SJCRH30 (cell line): ENCODE data around the gene SLC22A12. TPM values are rescaled to one million over a fixed set of nuclear protein-coding genes. Genes with fewer than 3 reads are reported as not detected.

ENCODE experiments used
- DNase-seq, 2 experiments: peaks; one replicate each; pipeline ENCODE4 v3.0.0-alpha.2; 2015 to 2020
- H3K27ac ChIP-seq: fragments of 250-450 bp; sonication (Bioruptor Pico); 2 replicates; pipeline ENCODE4 v1.5.1; 2020; ENCODE audit warnings: mild to moderate bottlenecking, moderate library complexity
- H3K27me3 ChIP-seq: fragments of 250-450 bp; sonication (Bioruptor Pico); 2 replicates; pipeline ENCODE4 v1.5.1; 2020; ENCODE audit warnings: mild to moderate bottlenecking, moderate library complexity
- H3K36me3 ChIP-seq: fragments of 250-450 bp; sonication (Bioruptor Pico); 2 replicates; pipeline ENCODE4 v1.5.1; 2020; ENCODE audit warnings: mild to moderate bottlenecking, moderate library complexity
- H3K4me1 ChIP-seq: fragments of 250-450 bp; sonication (Bioruptor Pico); 2 replicates; pipeline ENCODE4 v1.5.1; 2020; ENCODE audit warnings: mild to moderate bottlenecking, moderate library complexity
- H3K4me3 ChIP-seq: fragments of 250-450 bp; sonication (Bioruptor Pico); 2 replicates; pipeline ENCODE4 v1.5.1; 2020; ENCODE audit warnings: mild to moderate bottlenecking, moderate library complexity
- H3K9me3 ChIP-seq: fragments of 250-450 bp; sonication (Bioruptor Pico); replicated peaks from 2 replicates; pipeline ENCODE4 v1.5.1; 2020; ENCODE audit warnings: mild to moderate bottlenecking, moderate library complexity
- total RNA-seq: library from RNA; depleted of rRNA; stranded (reverse); fragments of >200 nt; shearing (Covaris generic); gene quantifications from 2 replicates; pipeline ENCODE4 v1.2.3, GENCODE V29; 2014

The SLC22A12 gene
- total RNA-seq, 1 experiment from 2014 or later, result not detected

DNA sequence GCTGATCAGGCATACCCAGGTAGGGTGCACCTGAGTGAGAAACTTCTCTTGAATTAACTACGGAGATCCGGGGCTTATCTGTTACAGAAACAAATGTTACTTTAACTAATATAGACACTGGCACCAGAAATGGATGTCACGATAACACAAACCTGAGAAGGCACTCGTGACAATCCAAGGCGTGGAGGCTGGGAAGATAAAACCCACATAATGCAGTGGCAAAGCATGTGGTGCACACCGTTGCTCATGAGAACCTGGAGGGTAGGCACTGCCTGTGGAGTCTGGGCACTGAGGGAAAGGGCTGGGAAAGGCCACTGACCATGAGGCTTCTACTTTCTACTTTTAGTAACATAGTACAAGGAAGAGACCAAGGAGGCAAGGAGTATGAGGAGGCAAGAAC lies 22.6 kb downstream of the SLC22A12 start:
- no peaks in the 10 kb centered on the region for H3K36me3 ChIP-seq
- no peaks in the 10 kb centered on the region for H3K9me3 ChIP-seq
- no peaks in the 10 kb centered on the region for H3K4me1 ChIP-seq
- H3K4me3 ChIP-seq, result no peak overlapping the region
- DNase-seq, result no peak
- H3K27ac ChIP-seq, result no peak overlapping the region
- no peaks in the 10 kb centered on the region; the same call in 1 of the 2 replicates for H3K27me3 ChIP-seq

DNA sequence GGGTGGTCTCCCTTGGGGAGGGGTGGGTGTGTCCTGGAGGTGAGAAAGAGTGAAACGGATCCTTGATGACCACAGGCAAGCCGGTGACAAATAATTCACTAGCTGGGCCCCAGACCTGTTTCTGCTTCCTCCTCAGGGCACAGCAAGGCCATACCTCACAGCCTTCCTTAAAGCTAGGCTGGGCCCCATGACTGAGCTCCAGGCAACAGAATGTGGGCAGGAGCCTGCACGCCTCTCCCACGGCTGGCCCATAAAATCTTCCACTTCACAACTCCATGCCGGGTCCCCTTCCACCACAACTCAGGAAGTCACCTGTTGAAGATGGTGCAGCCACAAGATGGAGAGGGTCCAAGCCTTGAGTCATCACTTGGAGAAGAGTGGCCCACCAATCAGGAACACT lies 23.9 kb downstream of the SLC22A12 start:
- no peaks in the 10 kb centered on the region for H3K4me1 ChIP-seq
- H3K9me3 ChIP-seq, result no peaks in the 10 kb centered on the region
- H3K27me3 ChIP-seq, result no peaks in the 10 kb centered on the region; the same call in 1 of the 2 replicates
- no peak overlapping the region for H3K27ac ChIP-seq
- no peaks in the 10 kb centered on the region for H3K36me3 ChIP-seq
- H3K4me3 ChIP-seq, result no peak overlapping the region
- DNase-seq, result no peak

DNA sequence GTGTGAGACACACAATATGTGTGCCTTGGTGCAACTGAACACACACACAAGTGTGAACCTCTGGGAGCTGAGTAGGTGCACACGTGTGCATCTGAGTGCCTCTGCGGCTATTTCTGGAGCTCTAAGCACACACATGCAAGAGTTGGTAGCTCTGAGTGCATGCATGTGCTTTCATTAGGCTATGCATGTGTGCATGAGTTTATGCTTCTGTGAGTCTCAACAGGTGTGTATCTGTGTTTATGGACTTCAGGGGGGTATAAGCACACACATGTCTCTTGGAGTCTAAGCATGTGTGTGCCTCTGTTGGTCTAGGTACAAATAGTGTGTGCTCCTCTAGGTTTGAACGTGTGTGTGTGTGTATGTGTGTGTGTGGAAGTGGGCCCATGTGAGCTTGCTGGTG lies 25.8 kb downstream of the SLC22A12 start:
- no peaks in the 10 kb centered on the region for H3K27me3 ChIP-seq
- H3K4me1 ChIP-seq, result no peaks in the 10 kb centered on the region
- H3K27ac ChIP-seq, result no peak overlapping the region
- H3K9me3 ChIP-seq, result no peaks in the 10 kb centered on the region
- no peaks in the 10 kb centered on the region for H3K36me3 ChIP-seq
- no peak for DNase-seq
- no peak overlapping the region for H3K4me3 ChIP-seq

DNA sequence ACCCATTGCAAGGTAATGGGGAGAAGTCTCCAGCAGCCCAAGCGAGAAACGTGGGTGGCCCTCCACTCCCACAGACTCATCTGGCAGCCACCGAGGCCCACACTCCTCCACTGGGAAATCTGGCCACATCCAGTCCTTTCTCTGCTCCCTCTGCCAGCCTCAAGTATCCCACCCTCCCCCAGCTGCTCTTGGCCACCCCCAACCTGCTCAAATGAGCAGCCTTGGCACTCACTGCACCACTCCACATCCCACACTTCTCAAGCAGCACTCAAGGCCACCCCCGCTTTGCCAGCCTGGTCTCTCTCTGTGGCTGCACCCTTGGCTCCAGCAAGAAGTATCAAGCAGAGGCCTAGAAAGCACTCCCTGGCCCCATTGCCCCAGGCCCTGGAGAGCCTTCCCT lies 28.2 kb downstream of the SLC22A12 start:
- H3K27me3 ChIP-seq, result no peaks in the 10 kb centered on the region
- no peak for DNase-seq
- no peaks in the 10 kb centered on the region for H3K36me3 ChIP-seq
- no peak overlapping the region for H3K4me3 ChIP-seq
- H3K4me1 ChIP-seq, result no peaks in the 10 kb centered on the region
- no peak overlapping the region for H3K27ac ChIP-seq
- no peaks in the 10 kb centered on the region for H3K9me3 ChIP-seq

DNA sequence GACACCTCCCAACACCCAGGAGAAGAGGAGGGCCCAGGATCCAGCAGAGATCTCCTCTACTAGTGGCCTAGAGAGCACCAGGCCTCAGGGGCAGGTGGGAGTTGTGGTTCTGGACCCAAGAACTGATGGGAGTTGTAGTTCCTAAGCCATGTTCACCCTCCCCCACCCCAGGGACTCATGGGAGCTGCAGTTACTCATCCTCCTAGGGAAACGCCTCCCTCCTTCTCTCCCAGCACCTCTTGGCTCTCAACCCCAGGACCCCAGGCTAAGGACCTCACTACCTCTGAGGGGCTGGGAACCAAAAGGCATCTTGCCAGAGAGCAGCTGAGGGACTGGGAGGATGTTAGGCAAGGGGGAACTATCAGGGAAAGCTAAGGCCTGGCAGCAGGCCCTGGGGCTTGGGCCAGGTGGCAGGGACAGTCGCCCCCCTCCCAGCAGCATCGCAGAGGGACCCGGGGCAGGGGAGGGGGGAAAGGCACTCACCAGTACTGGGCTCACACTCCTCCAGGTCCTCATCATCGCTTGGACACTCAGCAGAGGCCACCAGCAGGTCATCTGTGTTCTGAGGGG lies 28.9 kb downstream of the SLC22A12 start:
- Histone ChIP-seq H3K4me1 (no peaks in the 10 kb centered on the region), H3K4me3 (no peak overlapping the region), H3K27me3 (no peaks in the 10 kb centered on the region), H3K27ac (no peak overlapping the region), H3K9me3 (no peaks in the 10 kb centered on the region), H3K36me3 (no peaks in the 10 kb centered on the region)
- DNase-seq, result no peak

DNA sequence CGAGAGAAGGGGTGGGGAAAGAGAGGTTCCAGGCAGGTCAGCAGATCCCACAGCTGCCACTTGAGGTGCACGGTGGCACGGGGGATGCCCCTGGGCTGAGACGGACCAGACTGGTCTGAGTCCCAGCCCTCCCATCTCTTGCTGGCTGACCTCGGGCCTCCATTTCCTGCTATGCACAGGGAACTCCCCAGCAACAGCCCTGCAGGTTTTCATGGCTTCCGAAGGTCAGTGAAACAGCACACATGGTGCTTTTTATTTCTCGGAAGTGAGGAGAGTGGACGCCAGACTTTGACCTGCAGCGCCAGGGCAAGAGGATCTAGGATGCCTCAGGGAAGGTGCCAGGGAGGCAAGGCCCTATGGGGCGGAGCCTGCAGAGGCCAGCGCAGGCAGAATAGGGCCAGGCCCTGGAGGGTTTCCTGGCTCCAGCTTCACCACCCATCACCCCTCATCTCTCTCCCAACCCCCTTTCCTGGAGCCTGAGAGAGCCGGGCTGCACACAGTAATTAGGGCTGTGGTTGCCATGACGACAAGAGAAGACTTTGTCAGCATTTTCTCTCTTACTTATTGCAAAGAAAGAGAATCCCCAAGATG lies 29.5 kb downstream of the SLC22A12 start:
- Histone ChIP-seq H3K27ac (no peak overlapping the region), H3K36me3 (no peaks in the 10 kb centered on the region), H3K27me3 (no peaks in the 10 kb centered on the region), H3K4me1 (no peaks in the 10 kb centered on the region), H3K4me3 (no peak overlapping the region), H3K9me3 (no peaks in the 10 kb centered on the region)
- DNase-seq, result no peak

DNA sequence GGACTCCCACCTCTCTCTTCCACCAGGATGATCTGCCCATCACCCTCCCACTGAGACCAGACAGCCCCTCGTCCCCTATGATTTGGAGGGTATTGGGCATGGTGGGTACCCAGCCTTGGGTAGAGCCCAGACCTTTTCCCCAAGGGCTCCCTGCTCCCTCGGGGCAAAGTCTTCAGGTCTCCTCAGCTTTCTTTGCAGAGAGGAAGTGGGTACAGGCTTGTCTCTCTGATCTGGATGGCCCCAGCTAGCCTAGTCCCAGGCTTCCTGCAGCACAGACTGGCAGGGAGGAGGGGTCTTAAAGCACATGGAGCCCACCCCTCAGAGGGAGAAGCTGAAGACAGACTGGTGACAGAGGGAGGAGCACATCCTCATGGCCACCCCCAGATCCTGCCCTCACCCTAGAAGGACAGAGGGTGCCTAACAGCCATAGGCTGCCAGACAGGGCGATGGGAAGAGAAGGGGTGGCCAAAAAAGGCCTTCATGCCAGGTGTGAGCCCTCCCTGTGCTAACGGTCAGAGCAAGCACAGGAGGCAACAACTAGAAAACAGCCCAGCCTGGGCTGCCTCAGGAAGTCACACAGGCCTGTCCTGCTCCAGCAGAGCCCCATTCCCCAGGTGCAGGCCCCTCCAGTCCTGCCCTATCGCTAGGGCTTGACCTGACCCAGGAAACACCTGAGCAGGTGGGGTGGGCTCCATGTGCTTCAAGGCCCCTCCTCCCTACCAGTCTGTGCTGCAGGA lies 30.4 kb downstream of the SLC22A12 start:
- Histone ChIP-seq H3K4me1 (no peaks in the 10 kb centered on the region), H3K9me3 (no peaks in the 10 kb centered on the region), H3K4me3 (no peak overlapping the region), H3K27me3 (no peaks in the 10 kb centered on the region), H3K36me3 (no peaks in the 10 kb centered on the region), H3K27ac (no peak overlapping the region)
- no peak for DNase-seq

DNA sequence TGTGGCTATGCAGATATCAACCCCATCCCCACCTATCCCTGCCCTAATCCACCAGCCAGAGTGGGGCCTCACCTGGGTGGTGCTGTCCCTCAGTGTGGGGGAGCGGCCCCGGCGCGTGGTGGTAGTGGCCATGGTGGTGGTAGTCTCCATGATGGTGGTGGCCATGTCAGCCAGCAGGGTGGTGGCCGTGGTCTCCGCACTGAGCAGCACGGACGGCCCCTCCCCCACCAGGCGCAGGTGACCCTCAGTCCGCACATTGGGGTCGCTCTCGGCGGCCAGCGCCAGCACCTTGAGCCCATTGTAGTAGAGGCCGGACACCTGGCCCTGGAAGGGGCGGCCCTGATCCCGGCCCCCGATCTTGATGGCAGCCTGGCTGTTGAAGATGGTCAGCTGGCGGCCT lies 31.7 kb downstream of the SLC22A12 start:
- H3K4me3 ChIP-seq, result no peak overlapping the region
- H3K36me3 ChIP-seq, result no peaks in the 10 kb centered on the region
- no peaks in the 10 kb centered on the region for H3K4me1 ChIP-seq
- DNase-seq, result no peak
- no peaks in the 10 kb centered on the region for H3K27me3 ChIP-seq
- no peak overlapping the region for H3K27ac ChIP-seq
- H3K9me3 ChIP-seq, result no peaks in the 10 kb centered on the region

DNA sequence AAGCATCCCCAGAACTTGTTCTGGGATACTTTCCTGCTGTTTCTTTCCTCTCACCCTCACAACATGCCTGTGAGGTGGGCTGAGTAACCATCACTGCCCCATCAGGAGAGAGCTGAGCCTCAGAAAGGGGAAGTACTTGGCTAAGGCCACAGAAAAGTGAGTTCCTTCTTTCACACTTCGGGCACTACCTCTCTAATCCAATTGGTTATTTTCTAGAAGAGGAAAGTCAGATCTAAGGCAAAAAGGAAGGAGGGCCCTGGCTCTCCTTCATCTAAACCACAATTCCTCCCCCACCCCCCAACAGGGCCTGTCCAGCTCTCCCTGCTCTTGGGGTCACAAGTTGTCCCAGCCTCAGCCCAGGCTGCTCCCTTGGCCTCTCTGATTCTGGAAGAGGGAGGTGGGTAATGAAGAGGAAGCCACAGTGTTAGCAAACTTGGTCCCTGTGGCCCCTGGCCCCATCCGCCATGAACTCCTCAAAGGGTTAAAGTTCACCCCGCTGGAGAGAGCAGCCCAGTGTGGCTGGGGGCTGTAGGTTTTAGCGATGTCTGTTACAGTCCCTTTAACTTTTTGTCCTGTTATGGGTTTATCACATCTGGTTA lies 34.0 kb downstream of the SLC22A12 start:
- Histone ChIP-seq H3K27ac (no peak overlapping the region), H3K27me3 (no peaks in the 10 kb centered on the region), H3K9me3 (no peaks in the 10 kb centered on the region), H3K4me3 (no peak overlapping the region), H3K36me3 (no peaks in the 10 kb centered on the region), H3K4me1 (no peaks in the 10 kb centered on the region)
- no peak for DNase-seq

DNA sequence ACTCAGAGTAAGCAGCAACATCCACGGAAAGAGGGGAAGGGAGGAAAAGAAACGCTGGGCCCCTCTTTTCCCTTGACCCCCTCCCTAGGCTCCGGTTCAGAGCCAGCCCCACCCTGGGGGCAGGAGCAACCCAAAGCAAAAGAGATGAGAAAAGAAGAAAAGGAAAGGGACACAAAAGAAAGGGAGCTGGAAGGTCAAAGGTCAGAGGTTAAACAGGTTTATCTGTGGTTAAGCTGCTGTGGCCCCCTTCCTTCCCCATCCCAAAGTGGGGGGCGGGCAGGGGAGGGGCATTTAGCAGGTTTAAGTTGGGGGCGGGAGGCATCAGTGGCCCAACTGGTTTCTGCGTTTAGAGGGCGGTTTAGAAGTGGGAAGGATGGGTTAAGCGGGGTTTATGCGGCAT lies 35.6 kb downstream of the SLC22A12 start:
- Histone ChIP-seq H3K4me1 (no peaks in the 10 kb centered on the region), H3K36me3 (no peaks in the 10 kb centered on the region), H3K4me3 (no peak overlapping the region), H3K27me3 (no peaks in the 10 kb centered on the region), H3K27ac (no peak overlapping the region), H3K9me3 (no peaks in the 10 kb centered on the region)
- no peak for DNase-seq

DNA sequence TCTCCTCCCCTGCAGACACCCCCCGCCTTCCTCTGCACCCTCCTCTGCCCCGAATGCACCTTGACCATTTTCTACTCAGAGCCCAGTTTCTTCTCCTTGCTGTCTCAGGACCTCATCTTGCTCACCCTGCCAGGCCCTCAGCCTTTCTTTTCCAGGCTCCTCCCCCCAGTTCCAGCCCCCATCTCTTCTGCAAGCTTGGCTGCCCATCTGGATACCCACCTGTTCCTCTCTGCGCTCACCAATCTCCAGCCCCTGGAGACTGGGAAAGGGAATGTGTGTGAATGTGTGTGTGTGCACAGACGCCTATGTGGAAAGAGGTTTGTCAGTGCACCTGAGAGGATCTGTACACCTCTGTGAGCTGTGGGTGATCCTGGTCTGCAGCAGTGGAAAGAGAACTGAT lies 36.4 kb downstream of the SLC22A12 start:
- Histone ChIP-seq H3K36me3 (no peaks in the 10 kb centered on the region), H3K27me3 (no peaks in the 10 kb centered on the region), H3K9me3 (no peaks in the 10 kb centered on the region), H3K4me3 (no peak overlapping the region), H3K4me1 (no peaks in the 10 kb centered on the region), H3K27ac (no peak overlapping the region)
- DNase-seq, result no peak

DNA sequence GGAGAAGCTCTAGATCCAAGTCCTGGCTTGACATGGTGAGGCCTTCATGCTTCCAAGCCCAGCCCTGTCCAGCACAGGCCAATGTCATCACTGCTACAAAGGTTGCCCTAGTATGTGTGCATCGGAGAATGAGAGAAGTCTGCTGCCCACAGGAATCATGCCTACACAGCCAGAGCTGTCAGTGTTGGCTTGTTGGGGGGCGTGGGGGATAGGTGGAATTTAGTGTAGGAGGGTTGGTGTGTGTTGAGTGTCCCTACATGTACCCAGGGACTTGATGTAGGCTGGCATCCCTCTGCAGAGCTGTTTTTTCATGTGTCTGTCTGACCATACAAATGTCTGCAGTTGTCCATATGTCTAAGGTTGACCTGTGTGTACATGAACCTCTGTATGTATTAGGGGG lies 37.6 kb downstream of the SLC22A12 start:
- H3K4me3 ChIP-seq, result no peak overlapping the region
- no peaks in the 10 kb centered on the region for H3K9me3 ChIP-seq
- no peak for DNase-seq
- no peaks in the 10 kb centered on the region for H3K4me1 ChIP-seq
- H3K36me3 ChIP-seq, result no peaks in the 10 kb centered on the region
- no peak overlapping the region for H3K27ac ChIP-seq
- H3K27me3 ChIP-seq, result no peaks in the 10 kb centered on the region

DNA sequence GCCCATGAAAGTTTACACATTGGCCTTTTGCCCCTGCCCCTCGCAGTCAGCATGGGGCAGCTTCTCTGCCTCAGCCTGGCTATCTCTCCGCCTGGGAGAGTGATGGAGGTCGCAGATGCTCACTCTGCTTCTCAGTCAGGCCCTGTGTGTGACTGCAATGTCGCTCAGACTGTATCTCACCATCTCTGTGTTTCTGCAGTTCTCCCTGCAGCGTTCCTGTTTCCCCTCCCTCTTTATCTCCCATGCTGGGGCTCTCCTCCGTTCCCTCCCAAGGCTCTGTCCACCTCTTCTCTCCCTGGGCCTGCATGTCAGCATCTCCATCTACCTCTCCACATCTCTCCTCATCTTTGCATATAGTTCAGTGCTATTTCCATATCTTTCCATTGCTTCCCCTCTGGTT lies 38.1 kb downstream of the SLC22A12 start:
- Histone ChIP-seq H3K9me3 (no peaks in the 10 kb centered on the region), H3K36me3 (no peaks in the 10 kb centered on the region), H3K27ac (no peak overlapping the region), H3K4me3 (no peak overlapping the region), H3K27me3 (no peaks in the 10 kb centered on the region), H3K4me1 (no peaks in the 10 kb centered on the region)
- no peak for DNase-seq

DNA sequence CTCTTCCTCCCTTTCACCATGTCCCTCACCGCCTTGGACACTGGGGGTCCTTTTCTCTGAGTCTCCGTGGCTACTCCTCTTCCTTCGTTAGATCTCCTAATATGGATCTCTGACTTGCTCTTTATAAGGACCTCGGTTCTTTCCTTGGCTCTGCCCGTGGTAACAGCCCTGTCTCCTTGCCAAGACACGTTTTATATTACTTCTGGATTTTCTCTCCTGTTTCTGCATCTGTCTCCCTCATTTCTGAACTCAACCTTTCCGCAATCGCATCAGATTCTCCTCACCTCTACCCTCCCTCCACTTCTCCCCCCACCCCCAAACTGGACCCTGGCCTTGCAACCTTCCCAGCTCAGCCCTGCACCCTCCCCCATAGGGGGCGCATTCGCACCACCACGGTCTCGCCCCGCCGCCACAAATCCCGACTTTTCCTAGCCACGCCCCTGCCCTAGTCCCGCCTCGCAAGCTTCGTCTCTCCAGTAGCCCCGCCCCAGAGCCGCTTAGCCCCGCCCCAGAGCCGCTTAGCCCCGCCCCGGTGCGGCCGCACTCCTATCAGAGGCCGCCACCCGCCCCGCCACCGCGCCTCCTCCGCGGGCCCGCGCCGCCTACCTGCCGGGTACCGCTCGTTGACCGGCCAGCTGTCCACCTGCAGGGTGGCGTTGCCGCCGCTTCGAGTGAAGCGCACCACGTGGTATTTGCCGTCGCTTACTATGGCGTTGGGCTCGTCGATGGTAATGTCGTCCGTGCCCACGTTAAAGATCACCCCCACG lies 39.0 kb downstream of the SLC22A12 start:
- H3K36me3 ChIP-seq, result no peaks in the 10 kb centered on the region
- no peaks in the 10 kb centered on the region for H3K27me3 ChIP-seq
- H3K9me3 ChIP-seq, result no peaks in the 10 kb centered on the region
- H3K4me1 ChIP-seq, result no peaks in the 10 kb centered on the region
- DNase-seq, result peak in 1 of 2 experiments; percentile 14
- no peak overlapping the region for H3K27ac ChIP-seq
- no peak overlapping the region for H3K4me3 ChIP-seq

DNA sequence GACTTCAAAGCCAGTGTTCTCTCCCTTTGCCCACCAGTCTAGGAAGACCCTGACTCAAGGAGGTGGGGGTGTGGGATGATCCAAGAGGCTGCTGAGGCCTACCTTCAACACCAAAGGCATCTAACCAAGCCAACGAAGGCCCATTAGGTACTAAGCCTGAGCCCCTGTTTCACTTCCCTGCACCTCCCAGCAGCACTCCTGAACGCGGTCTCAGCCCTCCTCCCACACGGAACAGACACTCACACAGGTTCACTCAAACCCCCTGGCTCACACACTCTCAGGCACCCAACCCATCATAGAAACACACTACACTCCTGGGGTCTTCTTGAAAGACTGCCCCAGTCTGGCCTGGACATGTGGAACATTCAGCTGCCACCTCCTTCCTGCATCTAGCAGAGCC lies 40.7 kb downstream of the SLC22A12 start:
- Histone ChIP-seq H3K9me3 (no peaks in the 10 kb centered on the region), H3K27ac (no peak overlapping the region), H3K4me1 (no peaks in the 10 kb centered on the region), H3K36me3 (no peaks in the 10 kb centered on the region), H3K4me3 (no peak overlapping the region), H3K27me3 (no peaks in the 10 kb centered on the region)
- no peak for DNase-seq
